HCEC 1CT (cell line): ENCODE measurements around the gene GTPBP4.

ENCODE experiments used
- DNase-seq: peaks from one replicate; pipeline ENCODE4 v3.0.0-alpha.2; 2017

GTPBP4 gene

DNA sequence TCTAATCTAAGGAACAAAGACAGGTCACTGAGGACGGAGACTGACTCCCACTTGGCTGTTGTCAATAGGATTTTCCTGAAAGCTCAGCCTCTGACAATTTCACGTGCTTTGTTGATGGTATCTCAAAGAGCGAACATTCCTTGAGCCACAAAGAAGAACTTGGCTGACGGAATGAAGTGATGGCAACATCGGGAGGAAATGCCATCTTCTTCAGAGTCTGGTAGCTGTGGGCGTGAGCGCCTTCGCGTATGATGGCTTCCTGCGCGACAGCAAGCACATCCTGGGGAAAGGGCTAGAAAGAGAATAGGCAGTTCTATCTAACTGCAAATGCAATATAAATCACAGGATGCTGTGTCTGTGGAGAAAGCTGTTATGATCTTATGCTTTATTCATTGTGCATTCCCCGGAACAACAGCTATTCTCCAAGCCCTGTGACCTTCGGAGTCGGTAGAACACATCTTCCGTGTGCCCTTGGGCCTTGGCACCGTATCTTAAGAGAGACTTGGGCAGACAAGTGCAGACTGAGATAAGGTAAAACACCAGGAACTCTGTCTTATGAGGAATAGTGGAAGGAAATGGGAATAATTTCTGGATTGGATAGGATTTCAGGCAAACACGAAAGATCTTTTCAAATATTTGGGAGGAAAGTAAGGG, 19.6 kb upstream of the GTPBP4 start:
- no peak for DNase-seq

DNA sequence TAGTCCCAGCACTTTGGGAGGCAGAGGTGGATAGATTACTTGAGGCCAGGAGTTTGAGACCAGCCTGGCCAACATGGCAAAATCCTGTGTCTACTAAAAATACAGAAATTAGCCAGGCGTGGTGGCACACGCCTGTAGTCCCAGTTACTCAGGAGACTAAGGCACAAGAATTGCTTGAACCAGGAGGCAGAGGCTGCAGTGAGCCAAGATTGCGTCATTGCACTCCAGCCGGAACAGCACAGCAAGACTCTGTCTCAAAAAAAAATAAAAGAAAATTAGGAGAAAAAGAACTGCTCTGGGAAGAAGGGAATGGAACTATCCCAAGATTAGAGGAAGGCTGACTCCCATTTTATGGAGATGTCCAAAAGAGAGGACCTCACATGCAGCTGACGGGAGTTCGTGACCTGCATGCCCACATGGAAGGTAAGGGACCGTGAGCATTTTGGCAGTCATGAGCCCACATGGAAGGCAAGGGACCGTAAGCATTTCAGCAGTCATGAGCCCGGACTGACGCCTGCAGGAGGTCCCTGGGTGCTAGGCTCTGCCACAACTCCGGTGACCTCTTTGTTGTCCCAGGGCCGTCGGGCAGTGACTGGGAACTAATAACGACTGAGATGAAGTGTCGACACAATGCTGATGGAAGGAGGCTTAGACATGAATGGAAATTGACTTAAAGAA, 18.6 kb upstream of the GTPBP4 start:
- no peak for DNase-seq

DNA sequence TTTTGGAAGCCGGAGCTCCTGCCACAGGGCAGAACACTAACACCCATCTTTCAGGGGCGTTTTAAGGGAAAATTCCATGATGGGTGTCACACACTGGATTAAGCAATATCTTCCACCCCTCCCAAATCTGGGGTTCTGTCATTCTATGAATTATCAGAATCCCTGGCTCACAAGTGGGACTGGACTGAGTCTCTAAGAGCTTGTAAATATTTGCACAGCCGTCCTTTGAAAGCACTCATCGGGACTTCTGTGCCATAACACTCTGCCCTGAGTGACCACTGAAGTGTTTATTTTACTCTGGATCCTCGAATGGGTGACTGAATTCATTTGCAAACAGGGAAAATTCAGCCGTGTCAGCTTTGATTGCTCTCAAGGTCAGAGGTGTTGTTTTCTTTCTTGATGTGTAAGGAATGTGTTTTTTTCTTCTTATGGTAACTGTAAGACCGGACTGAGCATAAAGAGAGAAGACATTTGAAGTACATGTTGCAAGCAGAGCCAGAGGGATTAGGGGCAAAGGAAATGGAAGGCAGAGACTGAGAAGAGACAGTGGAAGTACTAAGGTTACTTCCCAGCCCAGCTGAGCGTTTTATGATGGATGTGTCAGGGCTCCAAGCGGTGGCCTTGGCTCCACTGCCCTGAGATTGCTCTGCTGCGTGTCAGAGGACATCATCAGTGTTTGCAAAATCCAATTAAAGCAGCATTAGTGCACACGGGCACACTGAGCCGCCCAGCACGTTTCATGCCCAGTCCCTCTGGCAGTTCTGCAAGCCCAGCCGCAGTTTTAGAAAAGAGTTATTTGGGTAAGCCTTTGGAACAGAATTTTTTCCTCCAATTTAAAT, 17.7 kb upstream of the GTPBP4 start:
- peak; percentile 14 for DNase-seq

DNA sequence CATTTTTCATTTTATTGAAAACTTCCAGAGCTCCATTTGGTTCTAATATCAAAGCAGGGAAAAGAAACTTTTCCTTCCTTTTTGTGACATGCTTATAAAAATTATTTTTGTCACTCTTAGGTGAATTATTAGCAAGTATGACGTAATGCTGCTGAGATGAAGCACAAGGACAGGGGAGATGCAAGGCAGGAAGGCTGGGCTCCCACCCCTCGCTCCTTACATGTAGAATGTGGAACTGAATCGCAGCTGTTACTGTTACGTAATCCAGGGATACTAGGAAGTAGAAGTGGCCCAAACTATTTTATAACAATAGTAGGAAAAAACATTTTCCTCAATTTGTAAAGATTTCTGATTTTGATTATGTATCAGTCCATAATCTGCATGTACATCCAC, 17.1 kb upstream of the GTPBP4 start:
- DNase-seq = peak; percentile 11

DNA sequence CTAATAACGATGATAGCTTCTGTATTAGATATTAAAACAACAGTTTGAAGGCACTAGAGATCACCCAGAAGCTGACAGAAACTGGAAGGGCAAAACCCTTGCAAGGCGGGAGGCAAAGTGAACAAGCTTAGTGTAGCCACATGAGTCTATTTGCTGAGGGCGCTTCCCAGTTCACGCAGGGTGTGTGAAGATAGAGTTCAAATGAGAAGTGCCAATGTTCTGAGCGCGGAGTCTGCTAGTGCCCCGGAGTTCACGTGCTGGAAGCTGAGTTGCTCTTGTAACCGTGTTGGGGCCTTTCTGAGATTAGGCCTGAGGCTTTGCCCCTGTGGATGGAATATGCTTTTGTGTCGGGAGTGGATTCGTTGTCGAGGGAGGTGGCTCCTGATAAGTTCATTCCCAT, 16.6 kb upstream of the GTPBP4 start:
- no peak for DNase-seq

DNA sequence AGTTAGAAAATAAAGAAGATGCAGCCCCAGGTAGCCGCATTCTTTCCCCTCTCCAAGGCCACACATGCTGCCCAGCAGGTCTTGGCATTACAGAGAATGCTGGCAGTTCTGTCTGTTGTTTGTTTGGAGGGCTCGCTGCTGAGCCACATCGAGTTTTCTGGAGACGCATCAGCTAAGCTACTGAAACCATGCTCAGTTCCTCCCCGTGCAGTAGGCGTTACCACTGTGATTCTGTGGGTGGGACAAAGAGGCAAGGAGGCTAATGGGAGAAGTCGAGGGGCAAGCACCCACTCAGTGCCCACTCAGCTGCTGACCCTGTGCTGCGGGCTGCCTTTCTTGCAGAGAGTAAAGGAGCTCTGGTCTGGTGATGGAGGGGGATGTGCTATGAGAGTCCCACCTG, 15.5 kb upstream of the GTPBP4 start:
- DNase-seq = no peak

DNA sequence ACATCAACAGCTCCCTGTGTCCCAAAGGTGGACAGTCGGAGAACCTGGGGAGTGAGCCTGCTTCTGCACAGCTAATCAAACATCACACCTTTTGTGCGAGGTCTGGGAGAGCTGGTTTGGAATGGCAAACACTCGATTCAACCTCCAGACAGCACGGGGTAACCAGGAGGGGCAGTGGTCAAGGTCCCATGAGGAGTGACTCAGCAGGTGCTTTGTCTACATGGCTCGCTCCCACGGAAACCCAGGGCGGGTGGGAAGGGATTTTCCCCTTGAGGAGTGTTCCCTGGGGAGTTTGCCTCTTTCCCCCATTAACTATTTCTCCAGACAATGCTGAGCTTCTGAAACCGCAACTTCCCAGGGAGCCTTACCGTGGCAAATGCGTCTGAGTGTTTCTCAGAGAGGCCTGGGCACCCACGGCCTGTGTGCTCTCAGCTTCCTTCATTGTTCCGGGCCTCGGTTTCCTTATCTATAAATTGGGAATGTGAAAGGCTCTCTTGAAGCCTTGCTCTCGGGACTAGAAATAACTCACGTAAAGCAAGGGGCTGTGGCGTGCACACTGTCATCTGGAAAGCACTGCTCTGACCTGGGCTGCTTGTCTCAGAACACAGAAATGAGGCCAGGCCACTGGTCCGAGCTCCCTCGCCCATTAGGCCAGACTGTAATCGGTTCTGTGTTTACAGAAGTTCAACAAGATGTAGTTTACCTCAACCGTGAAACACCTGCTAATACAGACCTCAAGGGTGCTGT, 14.0 kb upstream of the GTPBP4 start:
- no peak for DNase-seq

DNA sequence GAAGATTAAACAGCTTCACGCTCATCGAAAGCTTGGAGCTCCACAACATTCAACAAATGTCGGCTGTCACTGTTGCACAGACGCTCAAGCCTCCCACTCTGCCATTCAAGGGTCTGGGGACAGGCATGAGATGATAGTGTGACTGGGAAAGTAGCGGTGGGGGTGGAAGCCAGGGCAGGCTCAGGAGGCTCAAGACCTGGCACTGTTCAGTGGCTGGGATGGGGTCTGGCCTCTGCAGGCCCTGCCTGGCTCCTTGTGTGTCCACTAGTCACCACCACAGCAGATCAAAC, 13.5 kb upstream of the GTPBP4 start:
- DNase-seq = no peak

DNA sequence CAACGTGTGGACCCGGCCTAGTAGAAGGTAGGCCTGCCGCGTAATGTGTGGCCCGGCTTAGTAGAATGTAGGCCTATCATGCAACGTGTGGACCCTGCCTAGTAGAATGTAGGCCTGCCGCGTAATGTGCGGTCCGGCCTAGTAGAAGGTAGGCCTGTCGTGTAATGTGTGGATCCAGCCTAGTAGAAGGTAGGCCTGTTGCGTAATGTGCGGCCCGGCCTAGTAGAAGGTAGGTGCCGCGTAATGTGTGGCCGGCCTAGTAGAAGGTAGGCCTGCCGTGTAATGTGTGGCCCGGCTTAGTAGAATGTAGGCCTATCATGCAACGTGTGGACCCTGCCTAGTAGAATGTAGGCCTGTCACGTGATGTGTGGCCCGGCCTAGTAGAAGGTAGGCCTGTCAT, 11.9 kb upstream of the GTPBP4 start:
- DNase-seq = no peak

DNA sequence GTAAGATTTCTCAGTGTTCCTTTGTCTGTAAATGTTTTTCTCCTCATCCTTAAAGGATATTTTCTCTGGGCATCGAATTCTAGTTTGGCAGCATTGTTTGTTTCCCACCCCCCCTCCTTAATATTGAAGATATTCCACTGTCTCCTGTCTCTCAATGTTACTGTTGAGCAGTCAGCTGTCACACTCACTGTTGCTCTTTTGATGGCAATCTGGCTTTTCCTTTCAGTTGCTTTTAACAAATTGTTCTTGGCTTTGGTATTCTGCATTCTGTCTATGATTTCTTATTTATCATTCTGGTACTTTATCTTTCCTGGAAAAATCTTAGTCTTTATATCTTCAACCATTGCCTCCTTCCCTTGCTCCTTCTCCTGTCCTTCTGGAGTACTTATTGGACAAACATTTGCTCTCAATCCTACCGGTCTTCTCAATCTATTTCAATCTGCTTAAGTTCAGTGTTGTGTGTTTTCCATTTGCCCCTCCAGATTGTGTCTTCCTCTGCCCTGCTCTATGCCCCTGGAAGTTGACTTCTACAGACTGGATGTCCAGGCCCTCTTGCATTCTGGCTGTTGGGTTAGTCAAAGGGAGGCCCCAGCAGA, 9.3 kb upstream of the GTPBP4 start:
- DNase-seq = no peak

DNA sequence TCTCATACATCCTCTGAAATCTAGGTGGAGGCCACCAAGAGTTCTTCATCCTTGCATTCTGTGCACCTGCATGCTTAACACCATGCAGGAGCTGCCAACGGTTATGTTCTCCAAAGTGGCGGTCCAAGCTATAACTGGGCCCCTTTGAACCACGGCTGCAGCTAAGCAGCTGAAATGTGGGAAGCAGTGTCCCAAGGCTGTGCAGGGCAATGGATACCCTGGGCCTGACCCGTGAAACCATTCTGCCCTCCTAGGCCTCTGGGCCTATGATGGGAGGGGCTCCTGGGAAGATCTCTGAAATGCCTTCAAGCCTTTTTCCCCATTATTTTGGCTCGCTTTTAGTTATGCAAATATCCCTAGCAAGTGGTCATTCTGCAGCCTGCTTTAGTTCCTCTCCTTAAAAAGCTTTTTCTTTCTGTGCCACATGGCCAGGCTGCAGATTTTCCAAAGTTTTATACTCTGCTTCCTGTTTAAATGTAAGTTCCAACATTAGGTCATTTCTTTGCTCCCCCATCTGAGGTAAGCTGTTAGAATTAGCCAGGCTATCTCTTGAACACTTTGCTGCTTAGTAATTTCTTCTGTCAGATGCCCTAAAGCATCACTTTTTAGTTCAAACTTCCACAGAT, 7.7 kb upstream of the GTPBP4 start:
- no peak for DNase-seq

DNA sequence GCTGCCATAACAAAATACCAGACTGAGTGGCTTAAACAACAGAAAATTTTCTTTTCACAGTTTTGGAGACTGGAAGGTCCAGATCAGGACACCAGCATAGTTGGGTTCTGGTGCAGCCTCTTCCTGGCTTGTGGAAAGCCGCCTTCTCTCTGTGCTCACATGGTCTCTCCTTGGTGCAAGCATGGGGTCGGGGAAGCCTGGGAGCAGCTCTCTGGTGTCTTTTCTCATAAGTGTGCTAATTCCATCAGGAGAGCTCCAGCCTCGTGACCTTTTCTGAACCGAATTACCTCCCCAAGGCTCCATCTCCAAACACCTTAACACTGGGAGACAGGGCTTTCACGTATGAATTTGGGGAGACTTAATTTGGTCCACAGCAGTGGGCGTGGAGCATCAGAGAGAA, 4.8 kb upstream of the GTPBP4 start:
- no peak for DNase-seq

DNA sequence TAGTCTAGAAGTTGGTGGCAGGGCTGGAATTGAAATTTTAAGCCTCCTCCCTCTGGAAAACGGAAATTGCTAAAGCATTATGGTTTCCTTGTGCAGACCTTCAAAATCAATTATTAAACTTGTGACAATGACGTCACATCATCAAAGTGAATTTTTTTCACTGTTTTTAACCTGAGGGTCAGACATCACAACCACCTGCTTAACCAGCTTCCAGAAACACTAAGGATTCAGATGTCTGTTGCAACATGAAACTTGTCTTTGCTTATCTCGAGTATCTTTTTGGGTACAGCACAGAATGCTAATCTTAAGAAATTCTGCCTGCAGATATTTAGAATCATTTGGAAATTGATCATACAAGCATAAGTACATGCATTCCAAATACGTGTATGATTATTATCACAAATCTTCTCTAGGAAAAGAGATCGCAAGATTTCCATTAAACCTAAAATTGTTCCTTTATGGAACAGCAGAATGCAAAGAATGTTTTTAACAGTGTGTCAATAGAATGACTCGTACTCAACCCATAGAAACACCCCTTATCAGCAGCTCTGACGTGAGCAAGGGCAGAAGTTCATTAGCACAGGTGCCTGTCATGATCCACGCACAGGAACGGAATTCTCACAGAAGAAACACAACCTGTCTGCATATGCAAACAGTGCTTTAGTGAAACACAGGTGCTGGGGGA, 4.1 kb upstream of the GTPBP4 start:
- no peak for DNase-seq

DNA sequence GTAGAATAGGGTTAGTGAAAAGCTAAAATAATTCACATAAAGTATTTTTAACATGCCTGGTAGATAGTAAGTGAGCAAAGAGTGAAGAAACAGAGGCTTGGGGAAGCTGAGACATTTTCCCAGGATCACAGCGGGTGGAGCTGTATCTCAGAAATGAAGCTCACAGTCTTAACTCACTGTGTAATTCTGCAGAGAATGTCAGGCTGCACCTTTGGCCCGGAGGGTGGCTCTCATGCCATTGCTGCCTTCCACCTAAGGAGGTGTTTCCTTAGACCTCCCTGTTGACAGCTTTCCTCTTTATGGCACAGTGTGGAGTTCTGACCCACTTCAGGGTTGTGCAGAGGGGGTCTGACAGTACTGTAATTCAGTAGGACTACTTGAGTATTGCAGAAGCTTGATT, 2.9 kb upstream of the GTPBP4 start:
- DNase-seq = no peak

DNA sequence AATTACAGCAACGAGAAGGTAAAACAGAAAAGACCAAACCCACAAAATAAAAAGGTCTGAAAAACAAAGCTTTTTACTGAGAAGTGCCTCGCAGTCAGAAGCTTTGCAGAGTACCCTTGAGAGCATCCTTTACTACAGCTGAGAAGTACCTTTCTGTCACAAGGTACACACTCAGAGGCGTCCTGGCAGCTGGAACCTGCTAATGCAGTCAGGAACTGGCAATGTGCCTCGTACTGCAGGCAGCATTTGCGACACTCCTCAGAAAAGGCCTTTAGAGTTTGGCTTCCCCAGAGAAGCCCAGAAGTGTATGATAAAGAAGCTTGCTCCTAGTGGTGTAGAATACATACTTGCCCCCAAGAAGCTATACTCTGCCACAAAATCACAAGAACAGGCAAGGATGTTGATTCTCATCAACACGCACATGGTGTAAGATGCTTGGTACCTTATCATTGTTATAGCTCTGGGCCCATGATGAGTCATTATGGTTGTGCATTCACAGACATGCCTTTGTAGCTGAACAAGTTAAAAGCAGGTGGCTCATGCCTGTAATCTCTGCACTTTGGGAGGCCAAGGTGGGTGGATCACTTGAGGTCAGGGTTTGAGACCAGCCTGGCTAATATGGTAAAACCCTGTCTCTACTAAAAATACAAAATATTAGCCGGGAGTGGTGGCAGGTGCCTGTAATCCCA, 2.0 kb upstream of the GTPBP4 start:
- peak; percentile 43 for DNase-seq

DNA sequence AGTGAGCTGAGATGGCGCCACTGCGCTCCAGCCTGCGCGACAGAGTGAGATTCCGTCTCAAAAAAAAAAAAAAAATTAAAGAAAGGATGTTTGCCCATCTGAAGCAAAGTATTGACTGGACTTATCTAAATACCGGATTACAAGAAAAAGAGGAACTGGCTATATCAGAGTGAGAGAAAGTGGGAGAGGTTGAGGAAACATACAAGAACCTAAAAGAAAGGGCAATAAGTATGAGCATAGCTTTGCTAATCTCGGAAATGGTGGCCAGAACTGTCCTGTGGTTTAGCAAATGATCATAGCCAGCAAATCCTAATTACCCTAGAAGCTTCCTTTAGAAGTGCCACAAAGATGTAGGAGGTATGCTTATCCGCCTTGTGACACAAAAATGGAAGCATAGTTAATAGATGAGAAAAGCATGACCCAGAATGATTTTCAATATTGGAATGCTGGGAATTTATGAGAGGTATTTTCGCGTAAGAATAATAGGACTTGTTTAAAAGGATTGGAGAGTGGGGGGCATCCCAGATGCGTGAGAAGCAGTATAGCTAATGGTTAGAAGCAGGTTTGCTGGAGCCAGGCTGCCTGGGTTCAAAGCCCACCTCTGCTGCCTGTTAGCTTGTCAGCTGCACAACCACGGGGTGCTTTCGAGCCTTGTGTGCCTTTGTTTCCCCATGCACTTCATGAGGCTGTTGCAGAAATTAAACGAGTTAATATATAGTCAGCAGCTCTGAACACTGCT, 1.2 kb upstream of the GTPBP4 start:
- DNase-seq = peak; percentile 80

DNA sequence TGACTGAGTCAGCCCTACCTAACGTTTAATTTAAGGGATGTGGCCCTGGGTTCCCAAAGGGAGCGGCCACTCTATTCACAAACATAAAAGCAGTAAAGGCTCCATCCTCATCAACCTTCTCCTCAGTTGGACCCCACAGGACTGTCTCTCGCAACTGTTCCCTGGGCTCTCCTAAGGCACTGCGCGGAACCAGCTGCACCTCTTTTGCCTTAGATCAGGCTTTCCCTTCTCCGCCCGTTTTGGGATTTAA, 689 bp upstream of the GTPBP4 start:
- peak; percentile 24 for DNase-seq

DNA sequence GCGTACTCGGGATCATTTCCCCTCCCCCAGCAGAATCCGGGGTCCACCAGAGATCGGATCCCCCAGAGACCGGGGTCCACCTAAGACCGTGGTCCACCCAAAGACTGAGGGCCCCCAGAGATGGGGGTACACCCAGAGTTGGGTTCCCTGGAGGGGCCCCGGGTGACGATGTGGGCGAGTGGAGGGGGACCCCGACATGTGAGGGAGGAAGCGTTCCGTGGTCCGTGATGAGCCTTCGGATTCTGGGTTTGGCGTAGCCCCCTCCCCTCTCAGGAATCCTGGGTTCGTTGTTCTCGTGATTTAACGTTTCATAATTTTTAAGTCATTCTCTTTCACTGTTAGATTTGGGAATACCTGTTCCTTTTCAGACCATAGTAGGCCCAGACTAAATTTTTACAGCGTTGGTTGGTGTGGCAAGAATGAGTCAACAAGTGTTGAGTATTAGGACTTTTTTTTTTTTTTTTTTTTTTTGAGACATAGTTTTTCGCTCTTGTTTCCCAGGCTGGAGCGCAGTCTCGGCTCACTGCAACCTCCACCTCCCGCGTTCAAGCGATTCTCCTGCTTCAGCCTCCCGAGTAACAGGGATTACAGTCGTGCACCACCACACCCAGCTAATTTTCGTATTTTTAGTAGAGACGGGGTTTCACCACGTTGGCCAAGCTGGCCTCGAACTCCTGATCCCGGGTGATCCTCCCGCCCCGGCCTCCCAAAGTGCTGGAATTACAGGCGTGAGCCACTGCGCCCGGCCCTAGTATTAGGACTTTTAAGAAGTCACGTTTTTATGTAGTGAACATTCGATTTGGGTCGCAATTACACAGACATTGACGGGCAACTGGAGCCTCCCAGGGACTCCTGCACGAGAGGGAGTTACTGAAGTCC, 672 bp downstream of the GTPBP4 start:
- peak; percentile 33 for DNase-seq

DNA sequence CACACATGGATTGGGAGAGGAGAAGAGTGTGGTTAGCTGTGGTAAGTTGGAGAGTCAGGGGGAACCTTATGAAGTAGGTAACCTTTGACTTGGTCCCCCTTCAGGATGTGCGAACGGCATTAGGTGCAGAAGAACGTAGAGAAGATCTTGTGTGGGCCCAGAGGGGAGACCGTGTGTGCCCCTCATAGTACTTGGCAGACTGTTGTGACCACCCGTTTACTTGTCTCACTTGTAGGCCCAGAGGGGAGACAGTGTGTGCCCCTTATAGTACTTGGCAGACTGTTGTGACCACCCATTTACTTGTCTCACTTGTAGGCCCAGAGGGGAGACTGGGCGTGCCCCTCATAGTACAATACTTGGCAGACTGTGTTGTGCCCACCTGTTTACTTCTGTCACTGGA, 2.6 kb downstream of the GTPBP4 start:
- no peak for DNase-seq

DNA sequence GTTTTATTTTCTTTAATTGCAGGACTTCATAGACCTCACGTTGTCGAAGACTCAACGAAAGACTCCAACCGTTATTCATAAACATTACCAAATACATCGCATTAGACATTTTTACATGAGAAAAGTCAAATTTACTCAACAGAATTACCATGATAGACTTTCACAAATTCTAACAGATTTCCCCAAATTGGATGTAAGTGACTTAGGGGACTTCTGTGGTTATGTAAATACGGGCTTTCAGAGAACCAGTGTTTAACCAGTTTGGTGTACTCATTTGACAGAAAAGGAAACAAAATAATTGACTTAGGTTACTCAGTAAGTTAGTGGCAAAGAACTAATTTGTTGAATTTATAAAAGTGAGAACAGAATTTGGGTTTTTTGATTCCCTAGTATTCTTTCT, 4.2 kb downstream of the GTPBP4 start:
- DNase-seq = no peak
